PC-3 (cell line): ENCODE data around the gene DMD.

Source experiments
- CTCF ChIP-seq: fragments of 300-600 bp; sonication (generic); conservative IDR thresholded peaks from 2 replicates; pipeline ENCODE4 v1.5.1; 2017; ENCODE audit warnings: antibody characterized with exemption, low read depth, mild to moderate bottlenecking, low read length
- EZH2 ChIP-seq: fragments of 300-600 bp; sonication (generic); IDR thresholded peaks from one replicate; pipeline ENCODE4 v1.6.1; 2017; ENCODE audit warnings: antibody characterized with exemption, mild to moderate bottlenecking, low read length; ENCODE audit not compliant: unreplicated experiment
- EZH2phosphoT487 ChIP-seq: fragments of 300-600 bp; sonication (generic); IDR thresholded peaks from 2 replicates; pipeline ENCODE4 v1.6.1; 2018; ENCODE audit warnings: mild to moderate bottlenecking, antibody characterized with exemption, low read length, borderline replicate concordance

- TF ChIP-seq CTCF (no peak), EZH2 (no peak), EZH2phosphoT487 (no peak)
Measured at GRCh38 chrX:33082371-33082770, 129.0 kb downstream of the DMD start.
